HG03378 (cell line): ENCODE measurements around the gene SH3RF3.
"Not testable (repeated sequence)": the region's sequence is repeated elsewhere in the genome, so short reads cannot be mapped to it uniquely, and the experiment has no call there.

ENCODE experiments used
- ATAC-seq: cut with Tn5 transposase; IDR thresholded peaks from one replicate; pipeline ENCODE4 v1.9.1; 2021; ENCODE audit warnings: mild to moderate bottlenecking, moderate library complexity; ENCODE audit not compliant: unreplicated experiment

SH3RF3 gene

DNA sequence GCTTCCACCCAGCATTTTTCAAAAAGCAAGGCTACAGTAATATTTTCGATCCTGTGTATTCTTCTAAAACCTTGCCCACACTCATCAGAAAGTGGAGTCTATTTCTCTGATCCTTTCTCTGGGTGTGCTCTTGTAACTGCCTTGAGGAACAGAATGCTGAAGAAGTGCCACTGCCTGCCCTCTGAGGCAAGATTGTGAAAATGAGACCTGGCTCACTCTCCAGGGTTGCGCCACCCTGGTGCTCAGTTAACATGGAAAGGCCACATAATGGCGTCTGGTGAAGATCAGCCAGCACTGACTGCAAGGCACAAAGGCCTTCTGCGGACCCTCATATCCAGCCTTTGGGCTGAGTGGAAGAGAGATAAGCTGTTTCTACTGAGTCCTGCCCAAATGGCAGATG lies 11.2 kb upstream of the SH3RF3 start:
- no peak for ATAC-seq

DNA sequence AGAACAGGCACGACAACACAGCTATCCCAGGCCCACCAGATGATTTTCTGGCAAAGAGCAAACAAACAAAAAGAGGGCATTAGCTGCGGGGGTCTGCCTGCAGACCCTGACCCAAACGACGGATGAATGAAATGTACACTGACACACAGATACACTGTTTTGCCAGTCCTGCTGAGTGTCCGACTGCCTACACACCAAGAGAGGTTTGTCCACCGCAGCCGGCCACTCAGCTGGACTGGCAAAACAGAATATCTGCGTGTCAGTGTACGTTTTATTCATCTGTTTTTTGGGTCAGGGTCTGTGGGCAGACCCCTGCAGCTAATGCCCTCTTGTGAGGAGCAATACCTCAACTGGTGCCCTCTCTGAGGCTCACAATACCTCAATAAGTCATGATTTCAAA lies 10.7 kb upstream of the SH3RF3 start:
- ATAC-seq, result no peak

DNA sequence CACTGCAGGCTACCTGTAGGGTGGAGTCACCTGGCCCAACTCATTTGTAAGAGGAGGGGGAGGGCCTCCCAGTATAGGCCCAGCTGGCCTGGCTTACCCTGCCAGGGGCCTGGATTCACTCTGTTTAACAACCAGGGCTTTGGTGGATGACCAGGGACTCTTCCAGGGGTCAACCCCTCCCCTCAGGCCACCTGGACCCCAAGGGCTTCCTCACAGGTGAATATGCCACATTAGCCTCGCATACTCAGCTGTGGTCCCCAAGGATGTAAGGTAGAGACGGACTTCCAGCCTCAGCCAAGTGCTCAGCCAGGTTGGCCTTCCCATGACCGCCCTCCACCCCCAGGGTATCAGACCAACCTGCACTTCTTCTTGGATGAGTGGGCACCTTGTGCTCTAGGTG lies 8.8 kb upstream of the SH3RF3 start:
- ATAC-seq, result no peak

DNA sequence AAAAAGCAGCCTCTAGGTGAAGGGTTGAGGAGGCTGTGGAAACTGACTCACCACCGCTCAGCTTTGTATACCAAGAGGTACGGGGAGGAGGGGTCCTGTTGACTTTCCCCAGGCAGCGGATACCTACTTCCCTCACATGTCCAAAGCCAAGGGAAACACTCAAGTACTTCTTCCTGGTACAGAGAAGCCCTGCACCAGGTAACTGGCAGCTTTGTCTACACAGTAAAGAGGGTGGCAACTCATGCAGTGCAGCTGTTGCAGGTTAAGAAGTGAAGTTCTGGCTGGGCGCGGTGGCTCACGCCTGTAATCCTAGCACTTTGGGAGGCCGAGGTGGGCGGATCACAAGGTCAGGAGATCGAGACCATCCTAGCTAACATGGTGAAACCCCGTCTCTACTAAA lies 8.3 kb upstream of the SH3RF3 start:
- ATAC-seq, result not testable (repeated sequence)

DNA sequence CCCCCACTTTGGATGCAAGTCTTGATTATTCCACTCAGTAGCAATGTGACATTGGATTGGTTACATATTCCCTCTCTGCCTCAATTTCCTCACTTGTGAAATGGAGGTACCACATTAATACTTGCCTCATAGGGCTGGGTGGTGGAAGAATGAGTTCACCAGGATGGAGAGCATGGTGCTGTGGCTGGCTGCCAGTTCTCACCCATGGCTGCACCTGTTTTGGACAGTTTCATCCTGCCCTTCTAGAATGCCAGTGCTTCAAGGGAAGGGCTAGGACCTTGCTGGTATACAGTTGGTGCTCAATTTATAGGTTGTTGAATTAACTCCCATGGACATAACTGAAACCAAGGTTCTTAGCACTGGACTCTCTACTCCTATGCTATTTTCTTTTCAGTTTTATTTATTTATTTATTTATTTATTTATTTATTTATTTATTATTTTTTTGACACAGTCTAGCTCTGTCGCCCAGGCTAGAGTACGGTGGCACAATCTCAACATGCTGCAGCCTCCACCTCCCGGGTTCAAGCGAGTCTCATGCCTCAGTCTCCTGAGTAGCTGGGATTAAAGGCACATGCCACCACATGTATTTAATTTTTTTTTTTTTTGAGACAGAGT lies 5.3 kb upstream of the SH3RF3 start:
- ATAC-seq, result no peak

DNA sequence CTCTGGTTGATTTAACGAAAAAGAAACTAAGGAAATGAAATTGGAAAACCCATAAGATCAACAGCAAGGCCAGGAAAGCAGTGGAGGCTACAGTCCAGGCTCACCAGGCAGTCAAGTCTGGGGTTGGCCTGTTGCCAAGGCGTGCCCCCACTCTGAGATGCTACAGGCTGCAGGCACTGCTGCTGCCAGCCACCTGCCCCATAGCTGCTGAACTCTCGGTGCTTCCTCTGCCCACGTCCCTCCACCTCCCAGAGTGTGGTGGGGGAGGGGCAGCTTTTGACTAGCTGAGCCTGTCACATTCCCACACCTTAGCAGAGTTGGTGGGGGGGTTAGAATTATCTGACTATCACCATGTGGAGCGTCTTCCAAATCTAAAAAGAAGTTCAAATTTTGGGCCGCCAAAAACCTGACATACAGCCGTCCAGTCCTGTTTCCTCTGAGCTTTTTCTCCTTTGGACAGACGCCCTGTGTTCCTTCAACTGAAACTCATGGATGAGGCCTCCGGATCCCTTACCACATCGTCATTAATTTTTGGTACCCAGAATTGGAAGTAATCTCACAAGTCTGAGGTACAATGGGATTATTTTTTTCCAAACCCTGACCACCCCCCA lies 3.9 kb upstream of the SH3RF3 start:
- ATAC-seq, result no peak

DNA sequence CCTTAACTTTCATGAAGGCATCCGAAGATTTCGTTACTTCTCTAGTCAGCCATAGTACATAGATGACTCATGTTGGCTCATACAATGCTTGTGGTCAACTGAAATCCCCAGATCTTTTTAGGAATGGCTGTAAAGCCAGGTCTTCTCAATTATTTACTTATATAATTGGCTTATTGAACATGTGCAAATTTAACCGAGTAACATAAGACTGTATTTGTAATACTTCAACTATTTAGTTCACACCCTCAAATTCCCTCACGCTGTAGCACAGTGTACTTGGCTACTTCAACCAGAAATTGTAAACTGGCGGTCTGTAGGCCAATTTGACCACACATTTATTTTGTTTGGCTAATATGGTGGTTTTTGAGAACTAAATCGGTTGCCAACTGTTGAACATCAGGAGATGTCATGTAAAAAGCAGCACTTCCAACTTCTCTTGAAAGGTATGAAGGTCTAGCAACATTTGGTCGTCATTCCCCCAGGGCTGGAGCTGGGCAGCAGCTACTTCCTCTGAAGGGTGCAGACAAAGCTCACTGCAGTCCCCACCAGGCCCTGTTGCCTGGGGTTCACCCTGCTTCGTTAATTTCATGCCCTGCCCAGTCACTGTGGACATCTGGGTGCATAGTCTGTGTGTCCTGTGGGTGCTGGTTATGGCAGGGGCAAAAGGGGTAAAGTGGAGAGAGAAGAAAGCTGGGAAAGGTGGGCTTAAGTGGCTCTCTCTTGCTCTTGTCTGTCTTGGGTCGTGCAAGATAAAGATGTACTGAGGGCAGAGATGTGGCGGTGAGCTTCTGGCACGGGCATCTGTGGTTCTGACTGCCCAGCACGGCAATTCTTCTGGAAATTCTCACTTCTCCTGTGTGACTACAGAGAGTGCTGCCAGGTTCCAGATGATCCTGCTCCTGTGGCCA lies 3.2 kb upstream of the SH3RF3 start:
- no peak for ATAC-seq

DNA sequence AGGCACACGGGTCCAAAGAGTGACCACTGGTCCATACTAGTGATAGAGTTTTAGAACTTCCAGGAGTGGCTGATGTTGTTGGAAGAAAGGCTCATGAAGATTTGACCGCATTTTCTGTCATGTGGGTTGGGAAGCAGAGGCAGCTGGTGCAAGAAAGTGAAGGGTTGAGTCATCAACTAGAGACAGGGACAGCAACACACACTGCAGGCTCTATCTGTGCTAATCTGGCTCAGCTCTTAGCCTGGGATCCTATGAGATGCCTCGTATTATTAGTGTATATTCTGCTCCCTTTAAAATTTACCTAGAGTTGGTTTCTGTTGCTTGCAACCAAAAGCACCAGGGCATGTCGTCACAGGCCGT lies 2.5 kb upstream of the SH3RF3 start:
- no peak for ATAC-seq

DNA sequence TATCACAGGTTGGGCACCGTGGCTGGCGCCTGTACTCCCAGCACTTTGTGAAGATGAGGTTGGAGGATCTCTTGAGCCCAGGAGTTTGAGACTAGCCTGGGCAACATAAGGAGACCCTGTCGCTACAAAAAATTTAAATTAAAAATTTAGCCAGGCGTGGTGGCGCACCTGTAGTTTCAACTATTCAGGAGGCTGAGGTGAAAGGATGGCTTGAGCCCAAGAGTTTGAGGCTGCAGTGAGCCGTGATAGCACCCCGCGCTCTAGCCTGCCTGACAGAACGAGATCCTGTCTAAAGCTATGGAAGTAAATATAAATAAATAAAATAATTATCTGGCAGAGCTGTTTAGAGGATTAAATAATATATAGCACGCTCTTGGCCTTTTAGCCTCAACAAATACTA lies 1.4 kb upstream of the SH3RF3 start:
- no peak for ATAC-seq

DNA sequence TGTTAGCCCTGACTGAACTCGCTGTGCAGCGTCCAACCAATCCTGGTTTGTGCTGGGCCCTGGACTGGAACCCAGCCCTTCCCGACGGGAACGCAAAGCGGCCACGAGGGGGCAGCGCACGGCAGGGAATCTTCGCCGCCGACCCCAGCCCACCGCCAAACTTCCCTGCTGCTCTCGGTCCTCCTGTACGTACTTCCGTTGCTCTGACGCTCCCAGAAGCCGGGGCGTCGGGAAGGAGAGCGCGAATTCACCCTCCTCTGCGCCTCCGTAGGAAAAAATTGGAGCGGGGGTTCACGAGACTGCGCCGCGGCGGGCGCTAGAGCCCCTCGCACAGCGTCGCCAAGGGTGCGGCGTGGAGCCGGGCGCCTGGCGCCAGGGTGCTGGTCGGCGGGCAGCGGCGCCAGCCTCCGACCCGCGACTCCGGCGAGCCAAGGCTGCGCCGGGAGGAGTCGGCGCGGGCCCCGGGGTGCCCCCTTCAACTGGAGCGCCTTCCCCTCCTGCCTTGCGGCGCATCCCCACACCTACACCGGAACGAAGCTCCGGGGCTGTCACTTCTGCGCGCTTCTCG lies 873 bp upstream of the SH3RF3 start:
- ATAC-seq, result peak; percentile 58

DNA sequence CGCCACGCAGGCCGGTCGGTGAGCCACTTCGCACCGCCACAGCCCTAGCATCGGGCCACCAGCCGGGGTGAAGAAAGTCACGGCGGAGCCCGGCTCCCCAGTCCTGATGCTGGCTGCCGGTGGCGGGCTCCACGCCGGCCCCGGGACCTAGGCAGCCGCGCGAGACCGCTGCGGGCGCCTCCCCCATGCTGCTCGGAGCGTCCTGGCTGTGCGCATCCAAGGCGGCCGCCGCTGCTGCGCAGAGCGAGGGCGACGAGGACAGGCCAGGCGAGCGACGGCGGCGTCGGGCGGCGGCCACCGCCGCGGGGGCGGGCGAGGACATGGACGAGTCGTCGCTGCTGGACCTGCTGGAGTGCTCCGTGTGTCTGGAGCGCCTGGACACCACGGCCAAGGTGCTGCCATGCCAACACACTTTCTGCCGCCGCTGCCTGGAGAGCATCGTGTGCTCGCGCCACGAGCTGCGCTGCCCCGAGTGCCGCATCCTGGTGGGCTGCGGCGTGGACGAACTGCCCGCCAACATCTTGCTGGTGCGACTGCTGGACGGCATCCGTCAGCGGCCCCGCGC lies 433 bp downstream of the SH3RF3 start:
- no peak for ATAC-seq

DNA sequence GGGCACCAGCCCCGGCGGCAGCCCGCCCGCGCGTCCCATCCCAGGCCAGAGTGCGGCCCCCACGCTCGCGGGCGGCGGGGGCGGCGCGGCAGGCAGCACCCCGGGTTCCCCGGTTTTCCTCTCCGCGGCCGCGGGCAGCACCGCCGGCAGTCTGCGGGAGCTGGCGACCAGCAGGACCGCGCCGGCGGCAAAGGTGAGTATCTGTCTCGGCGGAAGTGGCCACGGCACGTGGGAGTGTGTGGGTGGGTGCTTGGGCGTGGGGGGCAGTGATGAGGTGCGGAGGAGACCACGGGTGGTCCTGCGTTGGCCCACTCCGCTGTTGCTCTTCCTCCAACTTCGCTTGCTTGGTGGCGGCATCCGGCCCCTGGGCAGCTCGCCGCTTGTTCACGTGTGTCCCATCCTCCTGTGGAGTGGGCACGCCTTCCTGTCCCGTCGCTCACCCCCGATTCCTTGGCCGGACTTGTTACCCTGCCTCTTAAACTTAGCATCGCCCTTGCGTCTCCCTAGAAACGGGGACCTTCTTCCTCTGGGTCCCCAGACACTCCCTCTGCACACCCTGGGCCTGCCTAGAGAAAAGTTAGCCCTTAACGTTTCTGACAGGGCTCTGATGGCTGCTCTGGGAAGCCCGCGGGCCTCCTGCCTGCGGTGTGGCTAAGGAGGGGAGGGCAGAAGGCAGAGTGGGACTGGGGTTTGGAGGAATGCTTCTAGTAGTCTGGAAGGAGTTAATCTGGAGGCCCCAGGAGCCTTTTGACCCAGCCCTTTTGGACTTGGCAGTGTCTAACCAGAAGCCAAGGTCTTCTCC lies 1.1 kb downstream of the SH3RF3 start:
- ATAC-seq, result no peak

DNA sequence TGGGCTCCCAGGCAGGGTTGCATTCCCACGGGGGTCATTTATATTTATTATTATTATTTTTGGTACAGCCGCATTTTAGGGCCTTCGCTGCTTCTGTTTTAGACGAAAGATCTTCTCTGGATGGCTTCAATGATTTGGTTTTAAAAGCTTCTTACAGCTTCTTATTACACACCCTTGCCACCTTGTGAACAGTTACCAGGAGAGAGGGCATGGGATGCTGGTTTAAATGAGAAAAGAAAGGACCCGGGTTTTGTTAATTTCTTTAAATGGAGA lies 1.7 kb downstream of the SH3RF3 start:
- ATAC-seq, result no peak

DNA sequence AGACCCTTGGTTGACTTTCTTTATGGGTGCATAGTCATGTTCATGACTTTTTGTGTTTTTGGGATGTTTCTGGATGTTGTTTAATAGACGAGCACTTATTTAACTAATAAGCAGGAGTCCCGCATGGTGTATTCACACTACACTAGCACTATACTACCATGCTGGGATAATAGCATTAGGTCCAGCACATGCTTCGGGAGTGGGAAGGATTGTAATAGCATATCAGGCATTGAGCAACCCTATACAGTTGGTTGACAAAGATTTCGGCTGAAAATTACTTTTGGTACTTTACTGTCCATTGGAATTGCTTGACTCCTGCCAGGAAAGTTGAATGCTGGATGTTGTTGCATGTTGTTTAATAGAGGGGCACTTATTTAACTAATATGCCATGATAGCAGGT lies 2.8 kb downstream of the SH3RF3 start:
- no peak for ATAC-seq

DNA sequence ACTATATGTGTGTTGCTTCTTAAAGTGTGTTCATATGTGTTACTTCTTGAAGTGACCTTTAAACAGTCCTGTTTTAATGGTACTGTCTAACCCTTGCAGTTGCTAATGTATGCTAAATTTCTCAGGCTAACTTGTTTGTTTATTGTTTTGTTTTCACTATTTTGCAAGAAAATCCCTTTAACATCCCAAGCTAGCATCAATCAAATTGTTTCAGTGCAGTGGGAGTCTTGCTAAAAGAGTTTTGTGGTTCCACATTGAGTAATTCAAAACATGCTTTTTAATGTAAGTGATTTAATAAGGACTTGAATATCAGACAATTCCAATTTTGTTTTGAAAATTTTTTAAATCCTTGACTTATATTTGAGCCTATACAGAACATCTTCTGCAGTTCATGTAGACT lies 3.6 kb downstream of the SH3RF3 start:
- no peak for ATAC-seq

DNA sequence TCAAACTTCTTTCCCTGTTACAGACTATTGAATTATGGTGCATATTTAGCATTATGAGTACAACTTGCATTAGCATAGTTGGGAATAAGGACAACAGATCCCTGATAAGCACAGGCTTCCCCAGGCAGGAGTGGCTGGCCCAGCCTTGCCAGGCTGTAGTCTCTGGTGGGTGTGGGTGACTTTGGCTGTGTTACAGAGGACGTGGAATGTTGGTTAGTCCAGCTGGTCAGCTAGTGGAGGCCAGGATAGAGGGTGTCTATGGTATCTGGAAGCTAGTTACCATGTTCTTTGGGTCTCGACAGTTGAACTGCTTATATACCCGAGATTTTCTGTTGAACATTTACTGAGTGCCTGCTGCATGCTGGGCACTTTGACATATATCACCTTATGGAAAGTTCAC lies 4.7 kb downstream of the SH3RF3 start:
- ATAC-seq, result no peak

DNA sequence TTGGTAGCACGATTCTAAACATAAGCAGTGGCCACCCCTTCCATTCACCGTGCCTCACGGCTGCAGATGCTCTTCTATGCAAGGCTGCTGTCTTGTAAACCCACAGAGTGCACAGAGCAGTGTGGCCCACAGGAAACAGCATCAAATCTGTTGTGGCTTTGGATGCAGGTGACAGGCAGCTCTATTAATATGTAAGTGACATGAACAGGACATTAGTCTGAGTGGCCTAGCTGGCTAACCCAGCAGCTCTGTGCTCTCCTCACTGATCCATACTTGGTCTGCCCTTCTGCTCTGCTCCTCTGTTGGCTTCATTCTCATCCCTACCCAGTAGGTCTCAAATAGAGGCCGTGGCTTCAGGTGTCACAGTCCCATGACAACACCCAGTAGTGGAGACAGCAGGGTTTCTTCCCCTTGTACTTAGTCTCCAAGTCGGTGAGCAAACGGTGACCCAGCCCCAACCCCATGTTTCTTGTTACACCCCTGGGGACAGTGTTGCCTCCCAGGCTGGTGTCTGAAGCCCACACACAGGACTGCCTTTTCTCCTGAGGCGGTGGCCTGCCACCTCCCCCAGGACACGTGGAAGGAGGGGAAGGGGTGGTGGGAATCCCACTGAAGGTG lies 5.8 kb downstream of the SH3RF3 start:
- peak; percentile 68 for ATAC-seq

DNA sequence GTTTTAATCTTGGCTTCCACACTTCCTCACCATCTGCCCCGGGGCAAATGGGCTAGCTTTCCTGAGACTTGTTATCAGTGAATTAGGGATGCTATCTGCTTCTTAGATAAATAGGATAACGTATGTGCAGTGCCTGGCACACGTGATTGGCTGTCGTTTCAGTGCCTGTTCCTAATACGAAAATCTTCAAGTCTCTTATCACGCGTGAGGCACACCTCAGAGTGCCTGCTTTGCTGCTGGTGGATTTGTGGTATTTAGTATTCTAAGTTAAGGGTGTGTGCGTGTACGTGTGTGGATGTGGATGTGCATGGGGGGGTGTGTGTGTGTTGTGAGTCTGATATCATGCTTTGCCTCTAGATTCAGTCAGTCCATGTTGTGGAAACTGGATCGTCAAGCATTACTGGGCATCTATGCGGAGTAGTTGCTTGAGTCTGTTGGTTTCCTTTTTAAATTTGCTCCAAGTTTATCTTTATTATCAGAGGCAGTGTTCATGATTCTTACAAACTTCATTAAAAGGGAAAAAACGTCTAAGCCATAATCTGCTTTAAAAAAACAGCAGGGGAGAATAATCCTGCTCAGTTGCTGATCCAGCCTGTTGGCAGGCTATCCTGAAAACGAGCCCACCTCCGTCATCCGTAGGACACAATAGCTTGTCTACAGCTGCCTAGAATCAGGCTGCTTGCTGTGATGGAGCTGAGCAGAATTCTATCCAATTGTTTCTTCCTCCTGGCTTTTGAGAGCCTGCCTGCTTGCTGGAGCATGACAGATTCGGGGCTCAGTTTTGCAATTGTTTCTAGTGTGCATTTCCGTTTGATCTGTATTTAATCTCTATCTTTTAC lies 6.6 kb downstream of the SH3RF3 start:
- no peak for ATAC-seq

DNA sequence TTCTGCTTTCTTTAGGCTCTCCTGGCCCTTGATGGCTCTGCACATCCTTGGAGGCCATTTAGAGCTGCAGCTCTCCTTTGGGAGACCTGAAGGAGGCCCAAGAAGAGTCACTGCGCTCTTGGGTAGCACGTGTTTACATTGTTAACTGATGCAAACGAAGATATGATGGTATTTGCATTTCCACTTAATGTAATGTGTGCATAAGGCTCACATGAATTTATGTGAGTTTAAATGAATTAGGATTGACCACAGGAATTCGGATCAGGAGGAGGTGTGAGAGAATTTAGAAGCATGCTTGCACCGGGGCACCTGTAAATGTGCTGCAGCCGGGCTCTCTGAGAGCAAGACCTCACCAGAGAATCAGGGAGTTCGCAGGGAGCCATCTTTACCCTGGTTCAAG lies 7.5 kb downstream of the SH3RF3 start:
- no peak for ATAC-seq

DNA sequence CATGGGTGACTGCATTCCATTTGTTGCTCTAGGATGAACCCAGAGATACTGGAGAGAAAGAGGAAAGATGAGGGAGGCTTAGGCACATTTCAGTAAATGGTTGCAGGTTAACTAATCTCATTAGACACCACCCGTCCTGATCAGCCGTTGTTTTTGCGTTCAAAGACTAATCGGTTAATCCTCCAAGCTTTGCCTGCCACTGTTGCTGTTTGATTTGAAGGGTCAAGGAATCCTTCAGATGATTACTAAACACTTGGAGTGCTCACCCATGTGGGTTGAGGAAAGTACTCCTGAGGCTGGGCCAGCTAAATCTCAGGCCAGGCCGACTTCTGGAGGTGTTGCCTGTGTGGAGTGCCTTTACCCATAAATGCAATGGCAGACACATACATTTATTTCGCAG lies 8.6 kb downstream of the SH3RF3 start:
- no peak for ATAC-seq
